DND-41 (cell line): ENCODE data around the gene ZNF48.

ENCODE experiments used
- ATAC-seq: fragments of 200-7000 bp; cut with Tn5 transposase; 3 replicates; pipeline ENCODE4 v1.9.1; 2021; ENCODE audit warnings: low read depth; ENCODE audit not compliant: insufficient read depth
- DNase-seq: peaks from one replicate; pipeline ENCODE4 v3.0.0-alpha.2; 2020
- H2AFZ ChIP-seq: 2 replicates; pipeline ENCODE4 v1.6.0; 2012; ENCODE audit warnings: low read depth, low read length
- H3K27ac ChIP-seq: 2 replicates; pipeline ENCODE4 v1.5.1; 2012; ENCODE audit warnings: low read length, inconsistent platforms
- H3K27me3 ChIP-seq: fragments of 200-600 bp; sonication (generic); 2 replicates; pipeline ENCODE4 v1.6.0; 2012; ENCODE audit warnings: low read length, mild to moderate bottlenecking, inconsistent platforms; ENCODE audit not compliant: insufficient read depth, poor library complexity
- H3K36me3 ChIP-seq: 2 replicates; pipeline ENCODE4 v1.5.1; 2012; ENCODE audit warnings: low read length, inconsistent platforms; ENCODE audit not compliant: insufficient read depth
- H3K4me1 ChIP-seq: 2 replicates; pipeline ENCODE4 v1.5.1; 2012; ENCODE audit warnings: mild to moderate bottlenecking, low read length; ENCODE audit not compliant: insufficient read depth
- H3K4me2 ChIP-seq: 2 replicates; pipeline ENCODE4 v1.6.0; 2012; ENCODE audit warnings: mild to moderate bottlenecking, moderate library complexity, low read length, inconsistent platforms; ENCODE audit not compliant: insufficient read depth
- H3K4me3 ChIP-seq, 2 experiments: fragments of 200-600 bp in 1 of 2; shearing (Covaris generic) in 1 of 2; 2 replicates each; pipeline ENCODE4 v1.5.1; 2012 to 2016; ENCODE audit warnings: inconsistent platforms in 2 of 2, low read length in 2 of 2, mild to moderate bottlenecking in 2 of 2, low read depth in 1 of 2, moderate library complexity in 1 of 2
- H3K79me2 ChIP-seq: 2 replicates; pipeline ENCODE4 v1.6.0; 2012; ENCODE audit warnings: low read length, inconsistent platforms; ENCODE audit not compliant: insufficient read depth
- H3K9ac ChIP-seq: 2 replicates; pipeline ENCODE4 v1.6.0; 2012; ENCODE audit warnings: low read depth, mild to moderate bottlenecking, inconsistent platforms, low read length, moderate library complexity
- H3K9me3 ChIP-seq: 2 replicates; pipeline ENCODE4 v1.5.1; 2012; ENCODE audit warnings: low read length, moderate library complexity, mild to moderate bottlenecking, inconsistent platforms; ENCODE audit not compliant: insufficient read depth, severe bottlenecking
- H4K20me1 ChIP-seq: 2 replicates; pipeline ENCODE4 v1.6.0; 2012; ENCODE audit warnings: low read length; ENCODE audit not compliant: insufficient read depth
- EZH2 ChIP-seq: IDR thresholded peaks from 3 replicates; pipeline ENCODE4 v1.6.1; 2012; ENCODE audit warnings: borderline replicate concordance, low read depth, mild to moderate bottlenecking, moderate library complexity, low read length, inconsistent platforms; ENCODE audit not compliant: severe bottlenecking
- TF ChIP-seq, protein P1 (sequence below): IDR thresholded peaks from 2 replicates; pipeline ENCODE4 v1.5.1; 2012; ENCODE audit warnings: borderline replicate concordance, low read length, moderate library complexity, mild to moderate bottlenecking; ENCODE audit not compliant: poor library complexity, severe bottlenecking; ENCODE audit errors: extremely low read depth

ZNF48 gene

DNA sequence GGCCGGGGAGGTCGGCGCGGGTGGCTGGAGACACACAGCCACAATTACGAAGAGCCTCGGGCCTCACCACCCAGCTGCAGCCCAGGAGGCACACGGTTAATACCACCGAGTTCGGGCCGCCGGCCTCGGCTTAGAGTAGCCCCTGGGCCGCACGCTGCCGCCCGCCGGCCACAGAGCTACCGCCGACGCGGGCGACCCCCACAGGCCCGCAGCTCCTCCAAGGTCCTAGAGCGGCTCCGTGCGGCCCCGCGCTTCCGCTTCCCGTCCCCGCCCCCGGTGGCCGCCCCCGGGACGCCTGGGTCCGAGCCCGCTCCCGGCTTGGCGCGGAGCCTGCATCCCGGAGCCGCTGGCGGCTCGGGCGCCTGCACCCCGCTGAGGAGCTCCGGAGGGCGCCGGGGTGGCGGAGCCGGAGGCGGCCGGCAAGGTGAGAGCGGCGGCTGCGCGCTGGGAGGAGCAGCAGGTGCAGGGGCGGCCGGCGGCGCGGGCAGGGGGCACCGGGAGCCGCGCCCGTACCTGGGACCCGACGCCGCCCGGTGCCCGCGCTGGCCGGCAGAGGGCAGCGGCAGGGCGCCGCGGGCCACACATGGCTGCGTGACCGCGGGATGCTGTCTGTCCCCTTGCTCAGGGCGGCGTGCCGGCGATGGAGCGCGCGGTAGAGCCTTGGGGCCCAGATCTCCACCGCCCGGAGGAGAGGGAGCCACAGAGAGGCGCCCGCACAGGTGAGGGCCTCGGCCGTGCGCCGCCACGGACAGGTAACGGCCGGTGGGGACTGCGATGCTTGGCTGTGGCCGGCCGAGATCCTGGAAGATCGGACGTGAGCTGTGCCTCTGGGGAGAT, at the start of gene ZNF48:
ZNF48 (plus strand) TSS at position 266 of the 837 bp plus-strand sequence; CDS start at position 641, 375 bp downstream.
- TF ChIP-seq, protein P1, sequence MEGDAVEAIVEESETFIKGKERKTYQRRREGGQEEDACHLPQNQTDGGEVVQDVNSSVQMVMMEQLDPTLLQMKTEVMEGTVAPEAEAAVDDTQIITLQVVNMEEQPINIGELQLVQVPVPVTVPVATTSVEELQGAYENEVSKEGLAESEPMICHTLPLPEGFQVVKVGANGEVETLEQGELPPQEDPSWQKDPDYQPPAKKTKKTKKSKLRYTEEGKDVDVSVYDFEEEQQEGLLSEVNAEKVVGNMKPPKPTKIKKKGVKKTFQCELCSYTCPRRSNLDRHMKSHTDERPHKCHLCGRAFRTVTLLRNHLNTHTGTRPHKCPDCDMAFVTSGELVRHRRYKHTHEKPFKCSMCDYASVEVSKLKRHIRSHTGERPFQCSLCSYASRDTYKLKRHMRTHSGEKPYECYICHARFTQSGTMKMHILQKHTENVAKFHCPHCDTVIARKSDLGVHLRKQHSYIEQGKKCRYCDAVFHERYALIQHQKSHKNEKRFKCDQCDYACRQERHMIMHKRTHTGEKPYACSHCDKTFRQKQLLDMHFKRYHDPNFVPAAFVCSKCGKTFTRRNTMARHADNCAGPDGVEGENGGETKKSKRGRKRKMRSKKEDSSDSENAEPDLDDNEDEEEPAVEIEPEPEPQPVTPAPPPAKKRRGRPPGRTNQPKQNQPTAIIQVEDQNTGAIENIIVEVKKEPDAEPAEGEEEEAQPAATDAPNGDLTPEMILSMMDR = peak; percentile 32
- TF ChIP-seq EZH2 = no peak
- Histone ChIP-seq H3K27me3 (no peaks in the 10 kb centered on the region), H3K4me3 (peak within 1 kb of the TSS; percentile 68 to 90), H3K79me2 (peaks cover 40% of the 10 kb centered on the region), H3K36me3 (peaks cover 25% of the 10 kb centered on the region), H3K9ac (peak within 1 kb of the TSS; percentile 96), H3K27ac (peak within 1 kb of the TSS; percentile 88), H3K4me2 (peak within 1 kb of the TSS; percentile 88), H2AFZ (peak within 1 kb of the TSS; percentile 81), H4K20me1 (peaks cover 14% of the 10 kb centered on the region), H3K4me1 (peaks cover 56% of the 10 kb centered on the region), H3K9me3 (no peaks in the 10 kb centered on the region)
- ATAC-seq (peak; percentile 76), DNase-seq (peak; percentile 65)

DNA sequence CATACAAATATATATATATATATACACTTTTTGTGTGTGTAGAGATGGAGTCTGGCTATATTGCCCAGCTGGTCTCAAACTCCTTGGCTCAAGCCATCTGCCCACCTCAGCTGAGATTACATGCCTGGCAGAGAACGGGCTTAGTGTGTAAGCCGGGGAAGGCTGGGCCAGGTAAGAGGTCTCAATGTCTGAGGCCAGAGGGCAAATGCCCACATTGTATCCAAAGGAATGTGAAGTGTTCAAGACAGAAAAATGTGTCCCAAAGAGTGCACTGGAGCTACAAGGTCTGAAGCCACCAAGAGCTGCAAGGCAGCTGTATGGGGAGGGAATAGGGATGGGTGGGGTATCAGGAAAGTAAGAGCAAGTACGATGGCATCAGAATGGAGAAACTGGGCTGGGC, 48.9 kb upstream of the ZNF48 start:
- H3K4me1 ChIP-seq = 0 out of 2 replicates have a peak, but pooled peaks cover 2% of the 10 kb centered on the region

DNA sequence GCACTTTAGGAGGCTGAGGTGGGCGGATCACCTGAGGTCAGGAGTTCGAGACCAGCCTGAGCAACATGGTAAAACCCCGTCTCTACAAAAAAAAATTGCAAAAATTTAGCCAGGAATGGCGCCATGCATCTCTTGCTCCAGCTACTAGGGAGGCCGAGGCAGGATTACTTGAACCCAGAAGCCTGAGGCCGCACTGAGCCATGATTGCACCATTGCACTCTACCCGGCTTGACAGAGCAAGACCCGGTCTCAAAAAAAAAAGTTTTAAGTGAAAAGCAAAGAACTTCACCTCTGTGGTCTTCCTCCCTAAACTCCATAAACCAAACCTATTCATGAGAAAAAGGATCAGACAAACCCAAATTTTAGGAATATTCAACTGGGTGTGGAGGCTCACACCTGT, 47.1 kb upstream of the ZNF48 start:
- H3K9me3 ChIP-seq = no peaks in the 10 kb centered on the region
- peaks cover 29% of the 10 kb centered on the region for H3K36me3 ChIP-seq
- ATAC-seq (no peak), DNase-seq (no peak)
- H4K20me1 ChIP-seq = peaks cover 13% of the 10 kb centered on the region
- H3K27me3 ChIP-seq = no peaks in the 10 kb centered on the region
- H3K4me1 ChIP-seq = peaks cover 4% of the 10 kb centered on the region
- H3K4me2 ChIP-seq = no peak overlapping the region
- H3K9ac ChIP-seq = no peak overlapping the region
- no peak overlapping the region for H3K27ac ChIP-seq
- peaks cover 6% of the 10 kb centered on the region for H3K79me2 ChIP-seq
- TF ChIP-seq, protein P1 = no peak
- TF ChIP-seq EZH2 = no peak
- H2AFZ ChIP-seq = no peak overlapping the region
- no peak overlapping the region for H3K4me3 ChIP-seq

More for the DNA sequence above, 48.9 kb upstream of the ZNF48 start:
- no peaks in the 10 kb centered on the region for H3K27me3 ChIP-seq
- no peak overlapping the region for H2AFZ ChIP-seq
- H4K20me1 ChIP-seq = peaks cover 5% of the 10 kb centered on the region; the same call in 1 of the 2 replicates
- H3K4me3 ChIP-seq = no peak overlapping the region
- no peak overlapping the region for H3K27ac ChIP-seq
- TF ChIP-seq, protein P1 = no peak
- no peak for TF ChIP-seq EZH2
- DNase-seq = no peak
- no peak overlapping the region for H3K9ac ChIP-seq
- peaks cover 11% of the 10 kb centered on the region for H3K36me3 ChIP-seq
- no peak overlapping the region for H3K4me2 ChIP-seq
- H3K79me2 ChIP-seq = no peaks in the 10 kb centered on the region
- ATAC-seq = no peak
- no peaks in the 10 kb centered on the region for H3K9me3 ChIP-seq
